Activated naive CD8-positive, alpha-beta T cell treated with anti-CD3 and anti-CD28 coated beads, Interleukin-2, amount 50 U/mL, for 24 hours (primary cell): ENCODE results near the gene PEX16.

Experiments used
- ATAC-seq: fragments of 150-1000 bp; cut with Tn5 transposase; one replicate; pipeline ENCODE4 v1.10.0; 2021
- DNase-seq: peaks from one replicate; pipeline ENCODE4 v3.0.0; 2021
- H3K27ac Mint-ChIP-seq: one replicate; pipeline ENCODE4 v1.8.0; 2021; ENCODE audit warnings: mild to moderate bottlenecking, mixed read lengths
- H3K27me3 Mint-ChIP-seq: one replicate; pipeline ENCODE4 v1.8.0; 2021; ENCODE audit warnings: mixed read lengths
- H3K36me3 Mint-ChIP-seq: one replicate; pipeline ENCODE4 v1.8.0; 2021; ENCODE audit warnings: low read depth, mixed read lengths
- H3K4me1 Mint-ChIP-seq: one replicate; pipeline ENCODE4 v1.8.0; 2021; ENCODE audit warnings: mixed read lengths
- H3K4me3 Mint-ChIP-seq: one replicate; pipeline ENCODE4 v1.8.0; 2021; ENCODE audit warnings: mild to moderate bottlenecking, moderate library complexity, mixed read lengths
- H3K9me3 Mint-ChIP-seq: one replicate; pipeline ENCODE4 v1.8.0; 2021; ENCODE audit warnings: mixed read lengths

The PEX16 gene

DNA sequence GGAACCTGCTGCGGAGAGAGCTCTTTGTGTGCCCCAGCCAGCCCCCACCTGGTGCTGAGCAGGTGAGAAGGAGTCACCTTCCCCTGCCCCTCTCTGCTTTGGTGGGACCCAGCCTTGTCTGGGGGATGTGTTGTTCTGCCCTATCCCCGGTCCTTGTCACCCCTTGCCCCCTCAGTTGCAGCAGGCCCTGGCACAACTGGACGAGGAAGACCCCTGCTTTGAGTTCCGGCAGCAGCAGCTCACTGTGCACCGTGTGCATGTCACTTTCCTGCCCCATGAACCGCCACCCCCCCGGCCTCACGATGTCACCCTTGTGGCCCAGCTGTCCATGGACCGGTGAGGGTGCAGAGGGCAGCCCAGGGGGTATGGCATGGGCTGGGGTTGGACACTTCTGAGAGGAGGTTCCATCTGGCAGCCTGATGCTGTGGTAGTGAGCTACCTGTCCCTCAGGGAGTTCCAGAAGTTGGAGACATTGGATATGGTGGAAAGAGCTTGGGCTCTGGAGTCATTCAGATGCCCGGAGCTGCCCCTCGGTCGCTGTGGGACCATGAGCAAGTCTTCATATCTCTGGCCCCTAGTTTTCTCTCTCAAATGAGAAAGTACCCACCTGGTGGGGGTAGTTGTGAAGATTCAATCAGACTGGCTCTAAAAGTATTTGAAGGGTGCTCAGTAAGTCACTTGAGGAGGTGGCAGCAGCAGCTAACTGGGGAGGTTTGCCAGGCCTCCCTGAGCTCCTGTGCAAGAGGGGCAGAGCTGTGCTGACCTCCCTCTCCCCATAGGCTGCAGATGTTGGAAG is 9.1 kb upstream of the PEX16 start:
- Mint-ChIP-seq H3K4me1 (peaks cover 30% of the 10 kb centered on the region), H3K9me3 (no peaks in the 10 kb centered on the region), H3K4me3 (no peak overlapping the region), H3K36me3 (no peaks in the 10 kb centered on the region), H3K27ac (no peak overlapping the region), H3K27me3 (peaks cover 10% of the 10 kb centered on the region)
- DNase-seq = peak; percentile 1
- ATAC-seq = no peak

DNA sequence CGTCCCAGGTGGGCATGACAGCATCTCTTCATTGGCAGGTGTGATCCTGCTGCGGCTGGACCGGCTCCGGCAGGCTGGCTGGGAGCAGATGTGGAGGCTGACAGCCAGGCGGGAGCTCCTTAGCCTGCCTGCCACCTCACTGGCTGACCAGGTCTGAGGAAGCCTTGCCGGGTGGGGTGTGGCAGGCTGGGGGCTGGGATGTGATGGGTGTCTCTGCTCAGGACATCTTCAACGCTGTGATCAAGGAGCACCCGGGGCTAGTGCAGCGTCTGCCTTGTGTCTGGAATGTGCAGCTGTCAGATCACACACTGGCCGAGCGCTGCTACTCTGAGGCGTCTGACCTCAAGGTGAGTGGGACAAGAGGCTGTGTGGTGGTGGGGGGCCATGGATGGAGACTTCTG is 8.3 kb upstream of the PEX16 start:
- Mint-ChIP-seq H3K4me1 (peaks cover 27% of the 10 kb centered on the region), H3K36me3 (no peaks in the 10 kb centered on the region), H3K27ac (no peak overlapping the region), H3K4me3 (no peak overlapping the region), H3K9me3 (no peaks in the 10 kb centered on the region), H3K27me3 (peaks cover 13% of the 10 kb centered on the region)
- ATAC-seq = no peak
- DNase-seq = peak; percentile 1

DNA sequence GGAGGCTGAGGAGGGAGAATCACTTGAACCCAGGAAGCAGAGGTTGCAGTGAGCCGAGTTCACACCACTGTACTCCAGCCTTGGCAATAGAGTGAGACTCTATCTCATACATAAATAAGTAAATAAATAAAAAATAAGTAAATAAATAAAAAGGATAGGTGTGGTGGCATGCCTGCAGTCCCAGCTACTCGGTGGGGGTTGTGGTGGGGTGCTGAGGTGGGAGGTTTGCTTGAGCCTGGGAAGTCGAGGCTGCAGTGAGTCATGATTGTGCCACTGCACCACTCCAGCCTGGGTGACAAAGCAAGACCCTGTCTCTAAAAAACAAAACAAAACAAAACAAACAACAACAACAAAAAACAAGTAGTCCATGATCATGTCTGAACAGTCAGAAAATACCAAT is 7.9 kb upstream of the PEX16 start:
- H3K27ac Mint-ChIP-seq = no peak overlapping the region
- no peak for DNase-seq
- ATAC-seq = no peak
- peaks cover 24% of the 10 kb centered on the region for H3K4me1 Mint-ChIP-seq
- no peaks in the 10 kb centered on the region for H3K9me3 Mint-ChIP-seq
- H3K4me3 Mint-ChIP-seq = no peak overlapping the region
- H3K27me3 Mint-ChIP-seq = peaks cover 13% of the 10 kb centered on the region
- no peaks in the 10 kb centered on the region for H3K36me3 Mint-ChIP-seq

DNA sequence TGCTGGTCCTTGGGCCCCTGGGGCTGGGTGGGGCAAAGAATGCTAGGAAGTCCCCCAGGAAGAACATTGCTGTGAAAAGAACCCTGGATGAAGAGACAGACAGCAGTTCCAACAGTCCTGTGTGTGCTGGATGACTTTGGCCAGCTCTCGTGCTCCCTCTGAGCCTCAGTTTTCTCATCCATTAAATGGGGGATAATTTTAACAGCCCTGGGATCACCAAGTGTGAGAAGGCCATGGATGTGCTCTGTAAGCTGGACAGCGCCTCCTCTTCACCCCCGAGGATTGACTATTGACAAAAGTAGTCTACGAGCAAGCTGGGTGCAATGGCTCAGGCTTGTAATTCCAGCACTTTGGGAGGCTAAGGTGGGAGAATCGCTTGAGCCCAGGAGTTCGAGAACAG is 7.2 kb upstream of the PEX16 start:
- ATAC-seq (no peak), DNase-seq (no peak)
- Mint-ChIP-seq H3K27me3 (peaks cover 13% of the 10 kb centered on the region), H3K4me1 (peaks cover 18% of the 10 kb centered on the region), H3K9me3 (no peaks in the 10 kb centered on the region), H3K36me3 (no peaks in the 10 kb centered on the region), H3K4me3 (no peak overlapping the region), H3K27ac (no peak overlapping the region)

DNA sequence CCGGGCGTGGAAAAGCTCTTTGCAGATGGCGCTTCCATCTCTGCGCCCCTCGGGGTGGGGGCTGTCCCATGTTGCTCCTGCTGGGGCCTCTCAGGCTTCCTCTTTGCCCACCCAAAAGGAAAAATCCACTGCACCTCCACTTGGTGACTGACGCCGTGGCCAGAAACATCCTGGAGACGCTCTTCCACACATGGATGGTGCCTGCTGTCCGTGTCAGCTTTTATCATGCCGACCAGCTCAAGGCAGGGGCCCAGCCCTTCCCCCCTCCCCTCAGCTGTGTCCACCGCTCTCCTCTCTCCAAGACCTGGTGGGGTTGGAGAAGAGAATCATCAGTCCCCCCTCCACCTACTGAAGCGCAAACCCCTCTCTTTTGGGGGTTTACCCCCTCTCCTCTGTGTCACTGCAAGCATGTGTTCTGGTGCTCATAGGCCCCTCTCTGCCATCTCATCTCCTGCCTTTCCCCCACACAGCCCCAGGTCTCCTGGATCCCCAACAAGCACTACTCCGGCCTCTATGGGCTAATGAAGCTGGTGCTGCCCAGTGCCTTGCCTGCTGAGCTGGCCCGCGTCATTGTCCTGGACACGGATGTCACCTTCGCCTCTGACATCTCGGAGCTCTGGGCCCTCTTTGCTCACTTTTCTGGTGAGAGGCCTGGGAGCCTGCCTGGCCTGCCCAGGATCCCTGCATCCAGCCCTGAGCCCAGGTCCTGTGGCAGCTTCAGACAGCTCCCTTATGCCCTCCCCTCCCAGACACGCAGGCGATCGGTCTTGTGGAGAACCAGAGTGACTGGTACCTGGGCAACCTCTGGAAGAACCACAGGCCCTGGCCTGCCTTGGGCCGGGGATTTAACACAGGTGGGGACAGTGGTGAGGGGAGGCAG is 6.6 kb upstream of the PEX16 start:
- Mint-ChIP-seq H3K9me3 (no peaks in the 10 kb centered on the region), H3K4me3 (peak overlapping the region; percentile 53), H3K36me3 (no peaks in the 10 kb centered on the region), H3K27me3 (peaks cover 13% of the 10 kb centered on the region), H3K27ac (no peak overlapping the region), H3K4me1 (peaks cover 15% of the 10 kb centered on the region)
- DNase-seq (no peak), ATAC-seq (no peak)

DNA sequence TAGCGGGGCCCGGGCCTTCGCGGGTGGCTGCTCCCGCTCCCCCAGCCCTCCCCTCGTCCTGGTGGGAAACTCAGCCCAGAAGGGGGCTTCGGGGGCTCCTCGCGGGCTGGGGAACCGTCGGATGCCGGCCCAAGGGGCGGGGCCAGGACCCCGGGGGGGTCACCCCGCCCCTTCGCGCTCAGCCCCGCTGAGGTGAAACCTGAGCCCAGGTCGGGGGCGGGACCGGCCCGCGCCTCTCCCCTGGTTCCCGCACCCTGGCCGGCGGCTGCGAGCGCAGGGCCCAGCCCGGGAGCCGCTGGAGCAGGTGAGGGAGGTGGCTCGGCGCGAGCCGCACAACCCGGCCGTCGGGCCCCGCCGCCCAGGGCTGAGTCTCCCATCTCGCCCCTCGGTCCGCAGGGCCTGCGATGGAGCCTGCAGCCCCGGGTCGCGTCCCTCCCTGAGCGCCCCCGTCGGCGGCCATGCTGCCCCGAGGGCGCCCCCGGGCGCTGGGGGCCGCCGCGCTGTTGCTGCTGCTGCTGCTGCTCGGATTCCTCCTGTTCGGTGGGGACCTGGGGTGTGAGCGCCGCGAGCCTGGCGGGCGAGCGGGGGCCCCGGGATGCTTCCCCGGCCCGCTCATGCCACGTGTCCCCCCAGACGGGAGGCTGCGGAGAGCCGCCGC is 4.9 kb upstream of the PEX16 start, which contains the start of gene LARGE2:
Gene LARGE2 (plus strand): TSS at position 232 of the 658 bp plus-strand sequence. CDS start 227 bp downstream, at position 459.
- peaks cover 13% of the 10 kb centered on the region for H3K27me3 Mint-ChIP-seq
- no peak for ATAC-seq
- H3K27ac Mint-ChIP-seq = peak within 1 kb of the TSS; percentile 18
- peaks cover 26% of the 10 kb centered on the region for H3K4me1 Mint-ChIP-seq
- no peak for DNase-seq
- peak within 1 kb of the TSS; percentile 69 for H3K4me3 Mint-ChIP-seq
- H3K36me3 Mint-ChIP-seq = no peaks in the 10 kb centered on the region
- H3K9me3 Mint-ChIP-seq = no peaks in the 10 kb centered on the region

DNA sequence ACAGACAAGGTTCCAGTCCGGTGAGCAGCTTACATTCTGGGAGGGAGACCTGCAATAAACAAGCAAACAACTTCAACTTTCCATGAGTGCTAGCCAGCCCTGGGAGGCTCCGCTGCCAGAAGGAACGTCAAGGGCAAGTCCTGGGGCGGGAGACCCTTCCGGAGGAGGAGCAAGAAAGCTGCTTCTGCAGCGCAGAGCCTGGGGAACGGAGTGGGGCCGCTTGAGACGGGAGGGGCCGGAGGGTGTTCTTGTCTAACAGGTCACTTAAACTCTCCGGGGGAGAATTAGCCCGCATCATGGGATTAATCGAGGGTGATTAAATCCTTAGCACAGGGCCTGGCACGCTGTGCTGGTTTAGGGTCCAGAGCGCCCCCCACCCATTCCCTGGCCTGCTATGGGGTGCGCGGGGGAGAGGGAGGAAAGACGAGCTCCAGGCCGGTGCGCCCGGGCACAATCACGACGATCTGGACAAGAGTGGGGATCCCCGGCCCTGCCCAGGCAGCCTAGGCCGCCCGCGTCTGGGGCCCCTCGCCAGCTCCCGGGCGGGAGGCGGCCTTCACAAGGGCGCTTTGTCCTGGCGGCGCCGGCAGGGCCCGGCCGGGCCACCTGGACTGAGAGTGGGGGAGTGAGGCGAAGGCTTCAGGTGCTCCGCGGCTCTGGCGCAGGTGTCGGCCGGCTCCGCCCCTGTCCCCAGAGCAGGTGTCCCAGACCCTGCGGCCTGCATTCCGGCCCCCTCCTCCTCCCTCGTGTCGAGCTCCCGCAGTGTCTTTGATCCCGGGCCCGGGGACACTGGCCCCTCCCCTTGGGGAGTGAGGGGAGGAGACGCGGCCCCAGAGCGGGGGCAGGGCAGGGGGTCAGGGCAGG is 4.1 kb upstream of the PEX16 start:
- peaks cover 13% of the 10 kb centered on the region for H3K27me3 Mint-ChIP-seq
- no peak for DNase-seq
- H3K9me3 Mint-ChIP-seq = no peaks in the 10 kb centered on the region
- H3K27ac Mint-ChIP-seq = peak overlapping the region; percentile 18
- no peaks in the 10 kb centered on the region for H3K36me3 Mint-ChIP-seq
- H3K4me3 Mint-ChIP-seq = peak overlapping the region; percentile 27
- ATAC-seq = no peak
- peaks cover 31% of the 10 kb centered on the region for H3K4me1 Mint-ChIP-seq

DNA sequence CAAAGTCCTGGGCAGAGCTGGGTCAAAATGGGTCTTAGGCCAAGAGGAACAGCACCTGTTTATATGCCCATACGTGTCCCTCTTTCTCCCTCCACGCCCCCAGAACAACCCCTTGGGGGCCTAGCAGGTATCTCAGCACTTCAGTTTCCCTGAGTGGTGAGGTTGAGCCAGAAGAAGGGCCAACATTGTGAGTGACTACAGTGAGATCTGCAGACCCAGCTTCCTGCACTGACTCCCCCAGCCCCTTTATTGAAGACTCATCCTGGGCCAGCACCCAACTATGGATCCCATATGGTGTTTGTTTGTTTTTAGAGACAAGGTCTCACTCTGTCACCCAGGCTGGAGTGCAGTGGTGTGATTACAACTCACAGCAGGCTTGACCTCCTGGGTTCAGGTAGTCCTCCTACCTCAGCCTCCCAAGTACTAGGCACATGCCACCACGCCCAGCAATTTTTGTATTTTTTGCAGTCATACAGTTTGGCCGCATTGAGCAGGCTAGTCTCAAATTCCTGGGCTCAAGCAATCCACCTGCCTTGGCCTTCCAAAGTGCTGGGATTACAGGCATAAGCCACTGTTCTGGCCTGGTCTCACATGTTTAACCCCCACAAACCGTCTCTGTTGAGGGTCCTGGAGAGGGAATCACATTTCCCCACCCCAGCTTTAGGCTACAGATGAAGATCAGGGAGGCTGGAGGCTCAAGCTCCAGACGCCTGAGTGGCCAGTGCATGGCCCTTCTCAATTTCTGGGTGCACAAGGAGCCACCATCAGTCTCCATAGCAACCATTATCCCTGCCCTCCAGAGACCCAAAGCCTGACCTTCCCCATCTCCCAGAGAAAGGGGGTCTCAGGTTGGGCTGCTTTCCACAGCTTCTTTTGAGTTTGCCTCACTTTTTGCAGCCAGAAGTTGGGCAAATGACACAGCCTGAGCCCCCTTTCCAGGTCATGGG is 3.1 kb upstream of the PEX16 start:
- Mint-ChIP-seq H3K9me3 (no peaks in the 10 kb centered on the region), H3K27me3 (peaks cover 13% of the 10 kb centered on the region), H3K4me3 (no peak overlapping the region), H3K27ac (no peak overlapping the region), H3K4me1 (peaks cover 39% of the 10 kb centered on the region), H3K36me3 (peaks cover 5% of the 10 kb centered on the region)
- DNase-seq = no peak
- no peak for ATAC-seq

DNA sequence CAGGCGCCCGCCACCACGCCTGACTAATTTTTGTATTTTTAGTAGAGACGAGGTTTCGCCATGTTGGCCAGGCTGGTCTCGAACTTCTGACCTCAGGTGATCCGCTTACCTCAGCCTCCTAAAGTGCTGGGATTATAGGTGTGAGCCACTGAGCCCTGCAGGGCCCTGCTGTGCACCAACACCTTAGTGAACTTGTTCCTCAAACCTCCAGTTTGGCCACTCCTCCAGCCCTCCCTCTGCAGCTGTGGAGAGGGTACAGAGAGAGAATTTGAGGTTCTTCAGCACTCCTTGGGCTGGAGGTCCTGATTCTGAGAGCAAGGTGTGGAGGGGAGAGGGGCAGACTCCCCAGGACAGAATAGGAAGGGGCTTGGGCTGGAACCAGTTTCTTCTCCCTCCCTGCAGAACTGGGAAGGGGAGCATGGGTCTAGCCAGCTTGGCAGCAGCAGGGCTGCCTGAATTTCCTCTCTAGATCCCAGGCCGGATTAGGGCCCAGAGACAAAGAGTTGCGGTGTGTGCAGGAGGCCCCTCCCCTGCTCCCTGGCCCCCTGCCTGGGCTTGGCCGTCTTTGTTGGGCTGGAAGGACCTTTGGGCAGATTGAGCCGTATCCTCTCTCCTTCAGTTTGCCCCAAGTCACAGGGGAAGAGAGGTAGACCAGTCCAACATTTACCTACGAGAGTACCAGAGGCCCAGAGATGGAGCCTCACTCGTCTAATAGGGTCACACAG is 2.3 kb upstream of the PEX16 start:
- H3K36me3 Mint-ChIP-seq = peaks cover 5% of the 10 kb centered on the region
- no peak overlapping the region for H3K27ac Mint-ChIP-seq
- H3K4me3 Mint-ChIP-seq = no peak overlapping the region
- DNase-seq = no peak
- ATAC-seq = no peak
- peaks cover 42% of the 10 kb centered on the region for H3K4me1 Mint-ChIP-seq
- H3K27me3 Mint-ChIP-seq = peaks cover 13% of the 10 kb centered on the region
- no peaks in the 10 kb centered on the region for H3K9me3 Mint-ChIP-seq

DNA sequence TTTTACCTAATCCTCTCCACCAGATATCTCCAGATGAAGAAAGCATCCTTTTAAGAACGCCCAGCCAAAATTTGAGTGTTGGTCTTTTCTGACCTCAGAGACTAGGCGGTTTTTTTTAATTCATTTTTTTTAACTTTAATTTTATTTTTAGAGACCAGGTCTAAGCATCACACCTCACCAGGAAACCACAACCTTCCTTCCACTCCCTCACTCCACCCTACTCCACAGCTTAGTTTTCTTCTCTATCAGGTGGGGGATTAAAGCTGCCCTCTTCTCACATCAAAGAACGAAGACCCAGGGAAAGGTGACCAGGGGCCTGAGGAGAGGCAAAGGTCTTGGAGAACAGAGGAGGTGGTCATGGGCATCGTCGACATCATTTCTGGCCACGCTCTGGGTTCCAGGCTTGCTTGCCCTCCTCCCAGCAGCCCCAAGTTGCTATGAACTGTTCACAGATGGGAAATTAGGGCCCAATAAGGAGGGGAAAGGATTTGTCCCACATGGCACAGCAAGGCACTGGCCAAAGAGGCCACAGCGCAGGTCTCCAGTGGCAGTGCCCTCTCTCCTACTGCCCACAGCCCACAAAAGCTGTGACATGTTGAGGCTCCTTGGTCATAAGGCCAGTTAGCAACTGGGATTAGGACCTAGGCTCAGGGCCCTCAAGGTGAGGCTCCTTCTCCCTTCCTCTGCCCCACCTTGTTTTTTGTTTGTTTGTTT is 1.4 kb upstream of the PEX16 start:
- peaks cover 10% of the 10 kb centered on the region for H3K27me3 Mint-ChIP-seq
- no peak for DNase-seq
- peak overlapping the region; percentile 94 for H3K4me3 Mint-ChIP-seq
- ATAC-seq = no peak
- H3K36me3 Mint-ChIP-seq = peaks cover 5% of the 10 kb centered on the region
- H3K27ac Mint-ChIP-seq = no peak overlapping the region
- H3K9me3 Mint-ChIP-seq = no peaks in the 10 kb centered on the region
- H3K4me1 Mint-ChIP-seq = peaks cover 40% of the 10 kb centered on the region

DNA sequence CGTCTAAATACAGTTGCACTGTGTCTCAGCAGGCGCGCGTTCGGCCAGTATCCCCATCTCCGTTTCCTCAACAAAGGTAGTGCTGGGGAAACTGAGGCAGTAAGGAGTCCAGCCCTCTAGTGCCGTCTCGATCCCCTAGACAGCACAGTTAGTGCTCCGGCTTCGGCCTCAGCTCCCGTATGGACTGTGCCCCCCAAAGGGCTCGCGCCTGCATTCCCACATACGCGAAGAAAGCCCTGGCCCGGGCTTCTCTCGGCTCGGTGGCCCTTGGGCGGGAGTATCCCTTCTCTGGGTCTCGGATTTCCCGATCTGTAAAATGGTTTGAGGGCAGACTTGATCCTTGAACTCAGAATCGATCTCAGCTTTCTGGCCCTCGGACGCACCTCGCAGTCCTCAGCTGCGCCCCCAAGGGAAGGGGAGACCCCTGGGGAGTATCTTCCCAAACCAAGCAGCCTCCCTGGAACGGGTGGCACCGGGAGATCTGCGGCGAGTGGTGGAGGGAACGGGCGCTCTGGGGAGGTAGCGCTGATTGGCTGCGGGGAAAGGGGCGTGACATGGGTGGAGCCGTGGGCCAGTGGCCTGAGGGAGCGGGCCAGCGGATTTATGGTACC is 759 bp upstream of the PEX16 start:
- DNase-seq = peak; percentile 83
- H3K9me3 Mint-ChIP-seq = no peaks in the 10 kb centered on the region
- peaks cover 7% of the 10 kb centered on the region for H3K36me3 Mint-ChIP-seq
- H3K27me3 Mint-ChIP-seq = peaks cover 7% of the 10 kb centered on the region
- peak; percentile 31 for ATAC-seq
- H3K4me1 Mint-ChIP-seq = peaks cover 37% of the 10 kb centered on the region
- H3K27ac Mint-ChIP-seq = peak overlapping the region; percentile 95
- H3K4me3 Mint-ChIP-seq = peak overlapping the region; percentile 94

DNA sequence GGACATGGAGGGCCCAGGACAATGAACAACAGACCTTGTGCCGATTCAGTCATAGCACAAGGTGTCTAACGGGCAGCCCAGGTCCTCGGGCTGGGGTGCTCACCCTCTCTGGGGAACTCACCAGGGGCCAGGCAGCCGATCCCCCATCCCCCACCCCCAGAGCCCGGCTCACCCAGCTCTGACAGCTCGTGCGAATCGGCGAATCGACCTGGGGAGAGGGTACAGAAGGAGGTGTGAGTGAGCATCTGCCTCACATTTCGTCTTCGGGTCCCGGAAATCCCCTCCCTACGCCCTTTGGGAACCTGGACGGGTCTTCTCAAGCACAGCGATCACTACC is 423 bp downstream of the PEX16 start:
- Mint-ChIP-seq H3K4me3 (peak overlapping the region; percentile 94), H3K27me3 (peaks cover 4% of the 10 kb centered on the region), H3K27ac (peak overlapping the region; percentile 95), H3K9me3 (no peaks in the 10 kb centered on the region), H3K36me3 (peaks cover 7% of the 10 kb centered on the region), H3K4me1 (peaks cover 34% of the 10 kb centered on the region)
- ATAC-seq = no peak
- DNase-seq = peak; percentile 26
